CD8-positive, alpha-beta memory T cell (primary cell): Measurements from ENCODE around the gene VAV3. TPM values are rescaled to one million over a fixed set of nuclear protein-coding genes. Genes with fewer than 3 reads are reported as not detected.

Experiments used
- CTCF ChIA-PET: fragments of 350-600 bp; sonication (Branson Sonifier 250); formaldehyde crosslinking; loops from one replicate; lab custom pipeline; 2021; ENCODE audit warnings: antibody characterized with exemption; lab: Charles Lee
- POLR2A ChIA-PET: fragments of 350-600 bp; sonication (Branson Sonifier 250); formaldehyde crosslinking; loops from one replicate; lab custom pipeline; 2021; ENCODE audit warnings: antibody characterized with exemption; lab: Charles Lee
- DNase-seq, 5 donors: peaks; one replicate each; pipeline versions ENCODE4 v3.0.0 to v3.0.0-alpha.2; 2020 to 2022; ENCODE audit warnings: mixed read lengths in 1 of 5
- H3K27ac ChIP-seq: one replicate; pipeline ENCODE4 v1.7.0; 2013; ENCODE audit warnings: low read depth, mild to moderate bottlenecking, low read length, moderate library complexity
- H3K27me3 ChIP-seq: 2 replicates; pipeline ENCODE4 v1.7.0; 2013; ENCODE audit warnings: low read length, mild to moderate bottlenecking; ENCODE audit not compliant: insufficient read depth, poor library complexity, severe bottlenecking
- H3K36me3 ChIP-seq: 2 replicates; pipeline ENCODE4 v1.7.0; 2013; ENCODE audit warnings: mild to moderate bottlenecking, low read length, moderate library complexity; ENCODE audit not compliant: insufficient read depth
- H3K4me1 ChIP-seq: 2 replicates; pipeline ENCODE4 v1.7.0; 2013; ENCODE audit warnings: mild to moderate bottlenecking, low read length, moderate library complexity; ENCODE audit not compliant: insufficient read depth
- H3K4me3 ChIP-seq: 2 replicates; pipeline ENCODE4 v1.7.0; 2013; ENCODE audit warnings: mild to moderate bottlenecking, low read length
- H3K9me3 ChIP-seq: 2 replicates; pipeline ENCODE4 v1.7.0; 2013; ENCODE audit warnings: mild to moderate bottlenecking, low read length
- H3K27ac Mint-ChIP-seq, 8 donors: one replicate each; pipeline ENCODE4 v1.8.0; 2020 to 2021; ENCODE audit warnings: mixed read lengths in 8 of 8, mild to moderate bottlenecking in 6 of 8, inconsistent platforms in 3 of 8, moderate library complexity in 3 of 8
- H3K27me3 Mint-ChIP-seq, 2 donors: one replicate each; pipeline ENCODE4 v1.8.0; 2020 to 2021; ENCODE audit warnings: mixed read lengths in 2 of 2, mild to moderate bottlenecking in 1 of 2, moderate library complexity in 1 of 2
- H3K36me3 Mint-ChIP-seq, 3 donors: one replicate each; pipeline ENCODE4 v1.8.0; 2020 to 2021; ENCODE audit warnings: mixed read lengths in 3 of 3, inconsistent platforms in 1 of 3, mild to moderate bottlenecking in 1 of 3
- H3K4me1 Mint-ChIP-seq, 3 donors: one replicate each; pipeline ENCODE4 v1.8.0; 2020 to 2021; ENCODE audit warnings: mixed read lengths in 3 of 3, inconsistent platforms in 1 of 3, mild to moderate bottlenecking in 1 of 3
- H3K4me3 Mint-ChIP-seq, 7 donors: one replicate each; pipeline ENCODE4 v1.8.0; 2020 to 2021; ENCODE audit warnings: mixed read lengths in 7 of 7, mild to moderate bottlenecking in 6 of 7, moderate library complexity in 4 of 7, inconsistent platforms in 2 of 7
- H3K9me3 Mint-ChIP-seq, 5 donors: one replicate each; pipeline ENCODE4 v1.8.0; 2020 to 2022; ENCODE audit warnings: mixed read lengths in 5 of 5, mild to moderate bottlenecking in 3 of 5, moderate library complexity in 2 of 5, inconsistent platforms in 1 of 5
- polyA plus RNA-seq: library from polyadenylated mRNA; unstranded; fragments of 300-500 nt; fragmentation: Illumina TruSeq; gene quantifications from one replicate; pipeline ENCODE4 v1.2.3, GENCODE V29; 2021
- total RNA-seq, 2 experiments: library from RNA; stranded (reverse); gene quantifications; one replicate each; pipeline ENCODE4 v1.2.3, GENCODE V29; 2021

Gene VAV3
- total and polyA plus RNA-seq, 3 experiments from 2014 or later: 4.4 to 13.7 (median 4.7) TPM

- Mint-ChIP-seq H3K27ac (no peak overlapping the region), H3K4me1 (no peaks in the 10 kb centered on the region), H3K9me3 (peaks cover 0 to 4% (median 0%) of the 10 kb centered on the region in 5 donors), H3K27me3 (no peaks in the 10 kb centered on the region), H3K36me3 (peaks cover 7 to 24% (median 11%) of the 10 kb centered on the region in 3 donors), H3K4me3 (no peak overlapping the region)
- ChIA-PET CTCF (no interaction called here), POLR2A (no interaction called here)
- Histone ChIP-seq H3K4me3 (no peak overlapping the region), H3K36me3 (no peaks in the 10 kb centered on the region), H3K27me3 (no peaks in the 10 kb centered on the region), H3K4me1 (no peaks in the 10 kb centered on the region), H3K27ac (no peak overlapping the region), H3K9me3 (no peaks in the 10 kb centered on the region)
- DNase-seq: no peak
These were observed 295.0 kb downstream of the VAV3 start for GRCh38 chr1:107669996-107670395.

DNA sequence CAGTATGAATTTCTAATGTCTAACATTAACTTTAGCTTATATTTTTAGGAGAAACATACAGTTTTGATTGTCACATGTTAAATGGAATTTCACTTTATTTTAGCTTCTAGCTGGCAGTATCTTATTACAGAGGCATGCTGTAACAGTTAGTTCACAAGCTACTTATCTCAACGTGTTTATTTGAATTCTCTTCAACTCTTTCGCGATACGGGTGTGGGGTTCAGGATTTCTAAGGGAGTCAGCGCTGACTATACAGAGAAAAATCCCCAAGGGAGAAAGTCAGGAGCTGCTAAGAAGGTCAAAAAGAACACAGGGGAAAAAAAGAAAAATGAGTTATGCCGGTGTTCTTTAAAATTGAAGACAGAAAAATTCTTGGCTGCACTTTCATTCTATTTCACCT is 296.2 kb downstream of the VAV3 start:
- Histone ChIP-seq H3K4me1 (no peaks in the 10 kb centered on the region), H3K36me3 (no peaks in the 10 kb centered on the region), H3K27me3 (no peaks in the 10 kb centered on the region), H3K27ac (no peak overlapping the region), H3K9me3 (no peaks in the 10 kb centered on the region), H3K4me3 (no peak overlapping the region)
- ChIA-PET POLR2A (no interaction called here), CTCF (no interaction called here)
- Mint-ChIP-seq H3K9me3 (no peaks in the 10 kb centered on the region), H3K27ac (no peak overlapping the region), H3K4me3 (no peak overlapping the region), H3K4me1 (no peaks in the 10 kb centered on the region), H3K36me3 (peaks cover 5 to 16% (median 14%) of the 10 kb centered on the region in 3 donors), H3K27me3 (no peaks in the 10 kb centered on the region)
- DNase-seq: no peak

DNA sequence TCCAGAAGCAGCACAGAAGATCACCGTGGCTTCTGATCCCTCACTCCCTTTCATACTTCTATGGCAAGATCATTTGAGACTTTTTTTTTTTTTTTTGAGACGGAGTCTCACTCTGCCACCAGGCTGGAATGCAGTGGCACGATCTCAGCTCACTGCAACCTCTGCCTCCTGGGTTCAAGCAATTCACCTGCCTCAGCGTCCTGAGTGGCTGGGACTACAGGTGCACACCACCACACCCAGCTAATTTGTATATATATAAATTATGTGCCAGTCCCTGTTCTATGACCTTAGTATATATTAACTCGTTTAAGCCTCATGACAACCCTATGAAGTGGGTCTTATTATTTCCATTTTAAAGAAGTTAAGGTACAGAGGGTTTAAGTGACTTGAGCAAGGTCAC is 298.5 kb downstream of the VAV3 start:
- H3K36me3 ChIP-seq: no peaks in the 10 kb centered on the region
- POLR2A ChIA-PET: no interaction called here
- Mint-ChIP-seq H3K27ac (no peak overlapping the region), H3K4me1 (no peaks in the 10 kb centered on the region), H3K4me3 (no peak overlapping the region), H3K27me3 (no peaks in the 10 kb centered on the region), H3K9me3 (no peaks in the 10 kb centered on the region), H3K36me3 (peaks cover 5 to 11% (median 10%) of the 10 kb centered on the region in 3 donors)
- H3K27ac ChIP-seq: no peak overlapping the region
- H3K4me1 ChIP-seq: no peaks in the 10 kb centered on the region
- H3K9me3 ChIP-seq: no peaks in the 10 kb centered on the region
- no peaks in the 10 kb centered on the region for H3K27me3 ChIP-seq
- CTCF ChIA-PET: no interaction called here
- DNase-seq: no peak
- no peak overlapping the region for H3K4me3 ChIP-seq

- no peak overlapping the region for H3K27ac Mint-ChIP-seq
- Histone ChIP-seq H3K4me3 (no peak overlapping the region), H3K27me3 (no peaks in the 10 kb centered on the region), H3K36me3 (no peaks in the 10 kb centered on the region), H3K27ac (no peak overlapping the region), H3K4me1 (no peaks in the 10 kb centered on the region), H3K9me3 (no peaks in the 10 kb centered on the region)
- CTCF ChIA-PET: no interaction called here
- no peak overlapping the region for H3K4me3 Mint-ChIP-seq
- H3K9me3 Mint-ChIP-seq: no peaks in the 10 kb centered on the region
- POLR2A ChIA-PET: no interaction called here
- no peaks in the 10 kb centered on the region for H3K27me3 Mint-ChIP-seq
- peaks cover 5 to 10% (median 9%) of the 10 kb centered on the region in 3 donors for H3K36me3 Mint-ChIP-seq
- DNase-seq: no peak
- H3K4me1 Mint-ChIP-seq: no peaks in the 10 kb centered on the region
These were observed 299.7 kb downstream of the VAV3 start for GRCh38 chr1:107664982-107665925.

GRCh38 chr1:107662971-107663370 is 302.0 kb downstream of the VAV3 start:
- CTCF ChIA-PET: no interaction called here
- Histone ChIP-seq H3K4me3 (no peak overlapping the region), H3K27me3 (no peaks in the 10 kb centered on the region), H3K36me3 (no peaks in the 10 kb centered on the region), H3K9me3 (no peaks in the 10 kb centered on the region), H3K4me1 (no peaks in the 10 kb centered on the region), H3K27ac (no peak overlapping the region)
- H3K4me3 Mint-ChIP-seq: no peak overlapping the region
- H3K27me3 Mint-ChIP-seq: no peaks in the 10 kb centered on the region
- no peak for DNase-seq
- no peak overlapping the region for H3K27ac Mint-ChIP-seq
- H3K9me3 Mint-ChIP-seq: no peaks in the 10 kb centered on the region
- POLR2A ChIA-PET: no interaction called here
- peaks cover 5 to 11% (median 7%) of the 10 kb centered on the region in 3 donors for H3K36me3 Mint-ChIP-seq
- H3K4me1 Mint-ChIP-seq: no peaks in the 10 kb centered on the region

GRCh38 chr1:107661158-107661557 is 303.8 kb downstream of the VAV3 start:
- Histone ChIP-seq H3K4me1 (no peaks in the 10 kb centered on the region), H3K27ac (no peak overlapping the region), H3K36me3 (no peaks in the 10 kb centered on the region), H3K4me3 (no peak overlapping the region), H3K9me3 (no peaks in the 10 kb centered on the region), H3K27me3 (no peaks in the 10 kb centered on the region)
- ChIA-PET CTCF (no interaction called here), POLR2A (no interaction called here)
- peak overlapping the region in 1 of 8 donors; percentile 3 for H3K27ac Mint-ChIP-seq
- H3K9me3 Mint-ChIP-seq: no peaks in the 10 kb centered on the region
- no peaks in the 10 kb centered on the region for H3K4me1 Mint-ChIP-seq
- peaks cover 3 to 13% (median 5%) of the 10 kb centered on the region in 3 donors for H3K36me3 Mint-ChIP-seq
- no peaks in the 10 kb centered on the region for H3K27me3 Mint-ChIP-seq
- no peak for DNase-seq
- H3K4me3 Mint-ChIP-seq: no peak overlapping the region

GRCh38 chr1:107659961-107660360 is 305.0 kb downstream of the VAV3 start:
- Mint-ChIP-seq H3K27me3 (no peaks in the 10 kb centered on the region), H3K27ac (no peak overlapping the region), H3K36me3 (peaks cover 0 to 10% (median 2%) of the 10 kb centered on the region in 3 donors), H3K4me3 (no peak overlapping the region), H3K4me1 (no peaks in the 10 kb centered on the region), H3K9me3 (no peaks in the 10 kb centered on the region)
- H3K4me3 ChIP-seq: no peak overlapping the region
- ChIA-PET POLR2A (no interaction called here), CTCF (no interaction called here)
- H3K27me3 ChIP-seq: no peaks in the 10 kb centered on the region
- no peaks in the 10 kb centered on the region for H3K9me3 ChIP-seq
- H3K27ac ChIP-seq: no peak overlapping the region
- H3K4me1 ChIP-seq: no peaks in the 10 kb centered on the region
- no peaks in the 10 kb centered on the region for H3K36me3 ChIP-seq
- DNase-seq: no peak

- Mint-ChIP-seq H3K4me3 (no peak overlapping the region), H3K4me1 (no peaks in the 10 kb centered on the region), H3K9me3 (no peaks in the 10 kb centered on the region), H3K27ac (no peak overlapping the region), H3K36me3 (peaks cover 0 to 6% (median 3%) of the 10 kb centered on the region in 3 donors), H3K27me3 (no peaks in the 10 kb centered on the region)
- H3K36me3 ChIP-seq: no peaks in the 10 kb centered on the region
- no peaks in the 10 kb centered on the region for H3K9me3 ChIP-seq
- no peak overlapping the region for H3K27ac ChIP-seq
- DNase-seq: no peak
- ChIA-PET POLR2A (no interaction called here), CTCF (no interaction called here)
- no peaks in the 10 kb centered on the region for H3K4me1 ChIP-seq
- H3K4me3 ChIP-seq: no peak overlapping the region
- H3K27me3 ChIP-seq: no peaks in the 10 kb centered on the region
These were observed 307.6 kb downstream of the VAV3 start for GRCh38 chr1:107657356-107657755.
